GM18520 (cell line): ENCODE data around the gene SNHG17.
"Not testable (repeated sequence)": the region's sequence is repeated elsewhere in the genome, so short reads cannot be mapped to it uniquely, and the experiment has no call there.

ENCODE experiments used
- ATAC-seq: cut with Tn5 transposase; IDR thresholded peaks from one replicate; pipeline ENCODE4 v1.9.1; 2021; ENCODE audit not compliant: unreplicated experiment

SNHG17 gene

DNA sequence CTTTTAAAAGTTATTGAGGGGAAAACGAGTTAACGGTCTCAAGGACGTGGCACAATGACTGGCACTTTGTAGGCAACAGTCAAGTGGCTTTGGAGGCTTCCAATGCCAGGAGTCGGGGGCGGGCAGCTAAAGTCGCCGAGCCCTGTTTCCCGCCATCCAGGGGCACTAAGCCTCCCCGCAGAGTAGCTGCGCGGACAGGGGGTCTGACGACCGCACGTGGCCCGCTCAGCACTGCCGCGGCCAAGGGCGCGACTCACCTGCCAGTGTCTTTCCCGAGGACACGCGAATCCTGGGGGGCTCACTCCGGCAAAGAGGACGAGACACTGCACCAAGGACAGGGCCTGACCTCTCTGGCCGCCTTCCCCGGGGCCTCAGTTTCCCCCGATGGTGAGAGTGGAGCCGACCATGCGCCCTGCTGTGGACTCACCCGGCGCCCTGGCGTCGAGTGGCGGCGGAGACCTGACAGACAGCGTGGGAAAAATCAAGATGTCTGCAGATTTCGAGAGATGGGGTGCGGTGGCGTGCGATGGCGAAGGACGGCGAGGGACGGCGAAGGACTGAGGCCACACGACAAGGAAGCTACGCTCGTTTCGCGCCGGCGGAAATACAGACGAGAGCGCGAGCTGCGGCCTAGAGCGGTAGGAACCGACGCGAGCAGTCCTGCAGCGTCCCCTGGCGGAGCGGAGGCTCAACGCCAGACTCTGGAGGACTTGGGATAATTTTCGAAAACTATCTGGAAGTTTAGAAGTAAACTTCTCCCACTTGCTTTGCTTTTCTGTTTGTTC is at the start of gene SNHG17:
Gene SNHG17 (minus strand): TSS at position 559 of the 785 bp plus-strand sequence.
- ATAC-seq, result peak; percentile 62

- ATAC-seq, result no peak
Observed at GRCh38 chr20:38479596-38479995, 44.5 kb upstream of the SNHG17 start.

GRCh38 chr20:38477747-38478146 is 42.6 kb upstream of the SNHG17 start:
- no peak for ATAC-seq

GRCh38 chr20:38473367-38473795 is 38.3 kb upstream of the SNHG17 start:
- no peak for ATAC-seq

DNA sequence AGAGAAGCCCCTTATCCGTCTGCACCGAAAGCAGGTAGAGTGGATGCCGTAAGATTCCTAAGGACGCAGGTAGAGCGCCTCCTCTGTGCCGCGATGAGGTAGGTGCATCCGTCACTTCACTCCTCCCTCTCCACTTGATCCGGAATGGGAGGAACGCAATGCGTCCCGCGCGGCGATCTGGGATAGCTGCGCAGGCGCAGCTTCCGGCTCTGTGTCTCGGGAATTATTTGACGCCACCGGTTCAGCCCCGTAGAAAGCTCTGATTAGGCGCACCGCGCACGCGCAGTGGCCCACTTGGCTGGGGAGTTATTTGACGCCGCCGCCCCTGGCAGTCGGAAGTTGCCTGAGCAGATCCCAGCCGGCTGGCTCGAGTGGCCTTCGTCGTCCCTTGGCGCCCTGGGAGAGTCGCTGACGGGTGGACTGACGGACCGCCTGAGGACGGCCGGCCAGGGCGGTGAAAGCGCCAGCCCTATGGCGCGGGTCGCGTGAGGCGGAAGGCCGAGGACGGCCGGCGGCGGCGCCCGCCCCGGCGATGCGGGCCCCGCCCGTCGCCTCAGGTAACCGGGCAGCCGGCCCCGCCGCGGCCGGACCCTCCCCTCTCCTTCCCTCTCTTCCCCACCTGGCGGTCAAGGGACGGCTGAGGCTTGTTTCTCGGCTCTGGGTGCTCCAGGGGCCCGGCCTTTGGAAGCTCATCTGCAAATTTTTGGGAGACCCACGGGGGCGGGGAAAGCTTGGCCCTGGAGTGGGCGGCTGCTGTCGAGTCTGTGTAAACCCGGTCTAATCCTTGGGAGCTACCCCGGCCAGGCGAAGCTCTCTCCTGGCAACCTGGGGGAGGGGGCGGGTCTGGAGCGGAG is 37.6 kb upstream of the SNHG17 start, which contains the start of gene RALGAPB:
Gene RALGAPB (plus strand): TSS at position 331 of the 854 bp plus-strand sequence. CDS start 15,590 bp downstream, outside the sequence.
- ATAC-seq, result peak; percentile 84

DNA sequence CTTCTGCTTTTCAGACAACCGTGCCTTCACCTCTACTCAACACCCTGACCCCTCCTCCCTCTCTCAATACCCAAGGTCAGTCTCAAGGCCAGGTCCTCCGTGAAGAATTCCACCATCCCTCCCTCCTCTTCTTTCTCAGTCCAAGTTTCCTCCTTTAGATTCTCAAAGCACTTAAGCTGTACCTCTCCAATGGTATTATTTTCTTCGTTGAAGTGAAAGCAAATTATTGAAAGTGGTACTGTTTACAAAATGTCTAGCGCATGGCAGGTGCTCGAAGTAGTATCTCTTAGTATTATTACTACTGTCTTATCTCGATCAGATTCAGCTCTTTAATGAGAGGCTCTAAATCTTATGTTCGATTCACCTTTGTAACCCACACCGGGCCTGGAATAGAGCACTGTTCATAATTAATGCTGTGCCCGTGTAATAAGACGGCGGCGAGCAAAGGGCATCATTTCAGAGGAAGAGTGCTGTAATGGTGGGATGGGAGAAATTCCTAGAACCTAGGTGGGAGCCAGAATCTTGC is 36.9 kb upstream of the SNHG17 start:
- no peak for ATAC-seq

DNA sequence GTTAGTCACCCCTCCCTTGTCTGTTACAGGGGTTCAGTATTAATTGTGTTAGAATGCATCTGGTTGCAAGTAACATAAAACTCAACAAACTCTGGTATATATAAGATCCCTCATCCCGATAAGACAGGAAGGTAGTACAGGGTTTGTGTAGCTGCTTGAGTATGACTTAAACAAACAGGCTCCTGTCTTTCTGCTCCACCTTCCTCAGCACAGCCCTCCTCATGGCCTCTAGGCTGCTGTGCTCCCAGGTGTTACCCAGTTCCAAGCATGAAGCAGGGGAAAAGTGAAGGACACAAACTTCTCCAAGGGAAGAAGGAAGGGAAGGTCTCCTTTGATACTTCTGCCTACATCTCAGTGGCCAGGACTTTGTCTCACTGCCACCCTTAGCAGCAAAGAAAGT is 36.1 kb upstream of the SNHG17 start:
- no peak for ATAC-seq

GRCh38 chr20:38466983-38467382 is 31.9 kb upstream of the SNHG17 start:
- ATAC-seq, result no peak

- ATAC-seq, result no peak
Observed at GRCh38 chr20:38466171-38466570, 31.0 kb upstream of the SNHG17 start.

GRCh38 chr20:38461569-38461968 is 26.4 kb upstream of the SNHG17 start:
- not testable (repeated sequence) for ATAC-seq

GRCh38 chr20:38461167-38461566 is 26.0 kb upstream of the SNHG17 start:
- ATAC-seq, result not testable (repeated sequence)

DNA sequence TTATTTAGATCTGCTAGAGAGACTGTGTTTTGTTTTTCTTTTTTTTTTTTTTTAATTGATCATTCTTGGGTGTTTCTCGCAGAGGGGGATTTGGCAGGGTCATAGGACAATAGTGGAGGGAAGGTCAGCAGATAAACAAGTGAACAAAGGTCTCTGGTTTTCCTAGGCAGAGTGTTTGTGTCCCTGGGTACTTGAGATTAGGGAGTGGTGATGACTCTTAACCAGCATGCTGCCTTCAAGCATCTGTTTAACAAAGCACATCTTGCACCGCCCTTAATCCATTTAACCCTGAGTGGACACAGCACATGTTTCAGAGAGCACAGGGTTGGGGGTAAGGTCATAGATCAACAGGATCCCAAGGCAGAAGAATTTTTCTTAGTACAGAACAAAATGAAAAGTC is 25.5 kb upstream of the SNHG17 start:
- ATAC-seq, result not testable (repeated sequence)

- ATAC-seq, result no peak
Observed at GRCh38 chr20:38460040-38460623, 25.0 kb upstream of the SNHG17 start.

DNA sequence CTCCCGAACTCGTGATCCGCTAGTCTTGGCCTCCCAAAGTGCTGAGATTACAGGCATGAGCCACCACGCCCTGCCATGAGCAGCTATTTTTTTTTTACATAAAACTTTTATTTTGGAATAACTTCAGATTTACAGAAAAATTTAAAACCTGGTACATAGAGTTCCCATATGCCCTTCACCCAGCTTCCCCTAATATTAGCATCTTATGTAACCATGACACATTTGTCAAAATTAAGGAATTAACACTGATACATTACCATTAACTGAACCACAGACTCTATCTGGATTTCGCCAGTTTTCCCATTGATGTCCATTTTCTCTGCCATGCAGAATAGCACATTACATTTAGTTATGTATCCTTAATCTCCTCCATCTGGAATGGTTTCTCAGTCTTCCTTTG is 23.2 kb upstream of the SNHG17 start:
- ATAC-seq, result no peak

GRCh38 chr20:38454556-38455473 is 19.7 kb upstream of the SNHG17 start:
- ATAC-seq, result no peak

- ATAC-seq, result no peak
Observed at GRCh38 chr20:38453941-38454340, 18.8 kb upstream of the SNHG17 start.

- ATAC-seq, result no peak
Observed at GRCh38 chr20:38452880-38453624, 17.9 kb upstream of the SNHG17 start.

GRCh38 chr20:38450412-38450975 is 15.4 kb upstream of the SNHG17 start:
- ATAC-seq, result no peak

- no peak for ATAC-seq
Observed at GRCh38 chr20:38449046-38449445, 13.9 kb upstream of the SNHG17 start.
